PC-9 (cell line): ENCODE results near the gene SIK3. TPM values are rescaled to one million over a fixed set of nuclear protein-coding genes. Genes with fewer than 3 reads are reported as not detected.

Experiments
- BruUV-seq: library from RNA; stranded (reverse); fragments of 400-500 nt; replicated peaks from 2 replicates; lab custom pipeline; 2021; lab: Mats Ljungman, UMichigan
- CTCF ChIA-PET: fragments of 300-600 bp; sonication (Branson Sonifier 250); formaldehyde crosslinking; loops from one replicate; lab custom pipeline; 2022; ENCODE audit warnings: antibody characterized with exemption; lab: Charles Lee
- POLR2A ChIA-PET: fragments of 300-600 bp; sonication (Branson Sonifier 250); formaldehyde crosslinking; loops from one replicate; lab custom pipeline; 2022; ENCODE audit warnings: antibody characterized with exemption; ENCODE audit not compliant: unreplicated experiment; lab: Charles Lee
- DNase-seq, 2 experiments: peaks; one replicate each; pipeline versions ENCODE4 v3.0.0 to v3.0.0-alpha.2; 2015 to 2022; ENCODE audit warnings: mixed read lengths in 1 of 2
- H2AFZ ChIP-seq: fragments of 200-600 bp; sonication (generic); 2 replicates; pipeline ENCODE4 v1.8.1; 2017; ENCODE audit warnings: antibody characterized with exemption
- H3F3A ChIP-seq: fragments of 200-600 bp; sonication (generic); 2 replicates; pipeline ENCODE4 v1.8.1; 2017; ENCODE audit warnings: antibody characterized with exemption, mild to moderate bottlenecking, low read depth; ENCODE audit not compliant: insufficient read depth
- H3K27ac ChIP-seq: fragments of 200-600 bp; sonication (generic); 2 replicates; pipeline ENCODE4 v1.6.1; 2016; ENCODE audit warnings: mixed run types
- H3K27me3 ChIP-seq: fragments of 200-600 bp; sonication (generic); 2 replicates; pipeline ENCODE4 v1.6.1; 2016; ENCODE audit warnings: low read depth, mixed run types; ENCODE audit not compliant: insufficient read depth
- H3K36me3 ChIP-seq: fragments of 200-600 bp; sonication (generic); 2 replicates; pipeline ENCODE4 v1.6.1; 2016; ENCODE audit warnings: low read depth, mixed run types
- H3K4me1 ChIP-seq: fragments of 200-600 bp; sonication (generic); replicated peaks from 2 replicates; pipeline ENCODE4 v1.6.1; 2016; ENCODE audit warnings: mixed run types; ENCODE audit not compliant: insufficient read depth
- H3K4me2 ChIP-seq: fragments of 200-600 bp; sonication (generic); 2 replicates; pipeline ENCODE4 v1.6.1; 2017; ENCODE audit warnings: mixed run types
- H3K4me3 ChIP-seq: fragments of 200-600 bp; sonication (generic); 2 replicates; pipeline ENCODE4 v1.6.1; 2016; ENCODE audit warnings: mixed run types
- H3K79me2 ChIP-seq: fragments of 200-600 bp; sonication (generic); 2 replicates; pipeline ENCODE4 v1.6.1; 2017; ENCODE audit warnings: low read depth, mixed run types
- H3K9me2 ChIP-seq: fragments of 200-600 bp; sonication (generic); 2 replicates; pipeline ENCODE4 v1.8.1; 2017; ENCODE audit warnings: mild to moderate bottlenecking; ENCODE audit not compliant: insufficient read depth
- H3K9me3 ChIP-seq: fragments of 200-600 bp; sonication (generic); 2 replicates; pipeline ENCODE4 v1.8.1; 2016; ENCODE audit warnings: low read depth; ENCODE audit not compliant: insufficient read depth
- H4K20me1 ChIP-seq: fragments of 200-600 bp; sonication (generic); 2 replicates; pipeline ENCODE4 v1.8.1; 2017; ENCODE audit not compliant: insufficient read depth
- CTCF ChIP-seq: fragments of 200-600 bp; sonication (generic); conservative IDR thresholded peaks from 2 replicates; pipeline ENCODE4 v1.6.1; 2017; ENCODE audit warnings: mixed run types, antibody characterized with exemption, mild to moderate bottlenecking, moderate library complexity
- EZH2 ChIP-seq: fragments of 200-600 bp; sonication (generic); IDR thresholded peaks from 2 replicates; pipeline ENCODE4 v1.8.0; 2017; ENCODE audit warnings: antibody characterized with exemption, low read depth
- intact Hi-C: fragments of 100-400 bp; cut with micrococcal nuclease; formaldehyde crosslinking; loops from one replicate; pipeline ENCODE4 v1.10.0; 2022; ENCODE audit not compliant: unreplicated experiment
- total RNA-seq: library from RNA; stranded (reverse); gene quantifications from 2 replicates; pipeline ENCODE4 v1.2.3, GENCODE V29; 2021

SIK3 gene
- total RNA-seq, 1 experiment from 2014 or later, result 30.2 TPM

GRCh38 chr11:117096201-117096991 lies 1.8 kb downstream of the SIK3 start:
- no peak for DNase-seq
- Histone ChIP-seq H3K9me3 (no peaks in the 10 kb centered on the region), H3K4me3 (peak overlapping the region; percentile 85; the same call in 1 of the 2 replicates), H4K20me1 (peaks cover 30% of the 10 kb centered on the region), H3K9me2 (no peaks in the 10 kb centered on the region), H3K79me2 (peaks cover 66% of the 10 kb centered on the region), H3K36me3 (no peaks in the 10 kb centered on the region), H3K27ac (no peak overlapping the region), H3F3A (peaks cover 27% of the 10 kb centered on the region), H2AFZ (no peak overlapping the region), H3K27me3 (no peaks in the 10 kb centered on the region), H3K4me1 (peaks cover 43% of the 10 kb centered on the region), H3K4me2 (peak overlapping the region; percentile 89)
- BruUV-seq, result TSS peak; percentile 45
- POLR2A ChIA-PET, result no interaction called here
- CTCF ChIA-PET, result no interaction called here
- no peak for TF ChIP-seq EZH2
- no peak for TF ChIP-seq CTCF
- intact Hi-C loops, result loop anchor here (5.0 to 10.0 kb wide), 2 partner anchors 69 to 112 kb away; no protein-coding TSS in a partner anchor

GRCh38 chr11:117095284-117096161 lies 2.7 kb downstream of the SIK3 start:
- DNase-seq, result peak in 1 of 2 experiments; percentile 94
- Histone ChIP-seq H3K27me3 (no peaks in the 10 kb centered on the region), H3K4me2 (peak overlapping the region; percentile 89), H3K27ac (no peak overlapping the region), H3K4me1 (peaks cover 52% of the 10 kb centered on the region), H3F3A (peaks cover 35% of the 10 kb centered on the region), H3K36me3 (no peaks in the 10 kb centered on the region), H3K4me3 (peak overlapping the region; percentile 85; the same call in 1 of the 2 replicates), H3K9me2 (no peaks in the 10 kb centered on the region), H2AFZ (no peak overlapping the region), H3K79me2 (peaks cover 75% of the 10 kb centered on the region), H4K20me1 (peaks cover 30% of the 10 kb centered on the region), H3K9me3 (no peaks in the 10 kb centered on the region)
- ChIA-PET CTCF (no interaction called here), POLR2A (interaction anchor here (0.7 to 1.0 kb wide), 2 partner anchors 25 to 144 kb away, joined by 19 to 21 read pairs; no protein-coding TSS in a partner anchor)
- BruUV-seq, result no TSS peak
- intact Hi-C loops, result loop anchor here (5.0 to 10.0 kb wide), 2 partner anchors 68 to 111 kb away; no protein-coding TSS in a partner anchor
- TF ChIP-seq EZH2 (no peak), CTCF (no peak)

- Histone ChIP-seq H3K4me2 (peak overlapping the region; percentile 89; the same call in 1 of the 2 replicates), H3K9me3 (no peaks in the 10 kb centered on the region), H3K36me3 (no peaks in the 10 kb centered on the region), H3K79me2 (peaks cover 75% of the 10 kb centered on the region), H4K20me1 (peaks cover 30% of the 10 kb centered on the region), H3F3A (peaks cover 43% of the 10 kb centered on the region), H2AFZ (no peak overlapping the region), H3K27ac (no peak overlapping the region), H3K4me1 (peaks cover 57% of the 10 kb centered on the region), H3K27me3 (no peaks in the 10 kb centered on the region), H3K9me2 (no peaks in the 10 kb centered on the region), H3K4me3 (no peak overlapping the region)
- POLR2A ChIA-PET, result interaction anchor here (0.6 to 1.0 kb wide), 4 partner anchors 12 to 143 kb away, joined by 3 to 21 read pairs (median 12); no protein-coding TSS in a partner anchor
- TF ChIP-seq CTCF (no peak), EZH2 (no peak)
- CTCF ChIA-PET, result no interaction called here
- intact Hi-C loops, result loop anchor here (5.0 to 10.0 kb wide), 2 partner anchors 67 to 110 kb away; no protein-coding TSS in a partner anchor
- DNase-seq, result no peak
- no TSS peak for BruUV-seq
Observed at GRCh38 chr11:117094776-117095175, 3.5 kb downstream of the SIK3 start.
